Keratinocyte (primary cell): ENCODE data around the gene FTL. TPM values are rescaled to one million over a fixed set of nuclear protein-coding genes. Genes with fewer than 3 reads are reported as not detected.

Experiments
- DNase-seq: peaks from one replicate; pipeline ENCODE4 v3.0.0-alpha.2; 2011; ENCODE audit warnings: low read depth, missing footprints, low spot score
- FAIRE-seq: peaks from 2 replicates; lab custom pipeline; 2011; peaks lifted over from hg19 to GRCh38; lab: Jason Lieb, UNC
- H2AFZ ChIP-seq: 2 replicates; pipeline ENCODE4 v1.6.0; 2012; ENCODE audit warnings: low read length, control low read depth, inconsistent platforms; ENCODE audit not compliant: control insufficient read depth
- H3K27ac ChIP-seq: 2 replicates; pipeline ENCODE4 v1.5.1; 2011; ENCODE audit warnings: low read length; ENCODE audit not compliant: control insufficient read depth, insufficient read depth
- H3K27me3 ChIP-seq: 3 replicates; pipeline ENCODE4 v1.6.0; 2011; ENCODE audit warnings: low read length; ENCODE audit not compliant: control insufficient read depth, insufficient read depth; ENCODE audit errors: extremely low read depth
- H3K36me3 ChIP-seq, 2 experiments: 2 replicates in 1 of 2; 3 replicates in 1 of 2; pipeline ENCODE4 v1.5.1; 2011; ENCODE audit warnings: low read length in 2 of 2, mild to moderate bottlenecking in 1 of 2; ENCODE audit not compliant: control insufficient read depth in 2 of 2, insufficient read depth in 2 of 2; ENCODE audit errors: extremely low read depth in 1 of 2
- H3K4me1 ChIP-seq: 3 replicates; pipeline ENCODE4 v1.5.1; 2011; ENCODE audit warnings: low read length; ENCODE audit not compliant: control insufficient read depth, insufficient read depth; ENCODE audit errors: extremely low read depth
- H3K4me2 ChIP-seq: 3 replicates; pipeline ENCODE4 v1.6.0; 2011; ENCODE audit warnings: low read depth, low read length; ENCODE audit not compliant: control insufficient read depth, insufficient read depth; ENCODE audit errors: extremely low read depth
- H3K4me3 ChIP-seq, 3 experiments: fragments of 200-600 bp in 1 of 3; sonication (generic) in 1 of 3; 2 replicates in 2 of 3; 3 replicates in 1 of 3; pipeline ENCODE4 v1.5.1; 2011 to 2016; ENCODE audit warnings: low read length in 3 of 3, mild to moderate bottlenecking in 3 of 3, control low read depth in 2 of 3, inconsistent platforms in 1 of 3, low read depth in 1 of 3, mixed read lengths in 1 of 3, mixed run types in 1 of 3, moderate library complexity in 1 of 3; ENCODE audit not compliant: control insufficient read depth in 2 of 3, insufficient read depth in 2 of 3; ENCODE audit errors: extremely low read depth in 1 of 3
- H3K79me2 ChIP-seq: 2 replicates; pipeline ENCODE4 v1.6.0; 2012; ENCODE audit warnings: low read length; ENCODE audit not compliant: control insufficient read depth, insufficient read depth
- H3K9ac ChIP-seq: 3 replicates; pipeline ENCODE4 v1.6.0; 2011; ENCODE audit warnings: low read length; ENCODE audit not compliant: control insufficient read depth, insufficient read depth; ENCODE audit errors: extremely low read depth
- H3K9me1 ChIP-seq: 3 replicates; pipeline ENCODE4 v1.6.0; 2011; ENCODE audit warnings: low read length; ENCODE audit not compliant: control insufficient read depth, insufficient read depth; ENCODE audit errors: extremely low read depth
- H3K9me3 ChIP-seq: 2 replicates; pipeline ENCODE4 v1.5.1; 2012; ENCODE audit warnings: low read depth, low read length; ENCODE audit not compliant: control insufficient read depth
- H4K20me1 ChIP-seq: 3 replicates; pipeline ENCODE4 v1.6.0; 2011; ENCODE audit warnings: low read length; ENCODE audit not compliant: control insufficient read depth, insufficient read depth; ENCODE audit errors: extremely low read depth
- EZH2 ChIP-seq: IDR thresholded peaks from one replicate; pipeline ENCODE4 v1.6.1; 2012; ENCODE audit warnings: inconsistent platforms, mild to moderate bottlenecking, low read length, moderate library complexity
- dilution Hi-C: fragments of 300-500 bp; cut with MboI; formaldehyde crosslinking; loops from one replicate; pipeline ENCODE4 v1.7.0; 2020; ENCODE audit warnings: low sequenced_read_pairs; ENCODE audit not compliant: extremely low pct_ligation_motif_present
- polyA plus RNA-seq, 5 experiments: library from polyadenylated mRNA; depleted of rRNA in 3 of 5; stranded (reverse) in 3 of 5; stranded (forward) in 1 of 5; unstranded in 1 of 5; fragments of >200 nt; gene quantifications; 1 replicate in 1 of 5; 2 replicates in 3 of 5; 3 replicates in 1 of 5; pipeline versions ENCODE4 v1.2.1 to v1.2.3, GENCODE V29; 2011 to 2012; ENCODE audit warnings: missing spikeins in 2 of 5, low read depth in 1 of 5, low replicate concordance in 1 of 5
- TF ChIP-seq, protein P1 (sequence below), 3 experiments: IDR thresholded peaks in 1 of 3; conservative IDR thresholded peaks in 1 of 3; optimal IDR thresholded peaks in 1 of 3; 2 replicates in 2 of 3; 3 replicates in 1 of 3; pipeline versions ENCODE3 to v1.5.1; 2011; ENCODE audit warnings: low read length in 3 of 3, mild to moderate bottlenecking in 3 of 3, moderate library complexity in 2 of 3, control low read depth in 1 of 3, inconsistent platforms in 1 of 3; ENCODE audit not compliant: insufficient read depth in 2 of 3; ENCODE audit errors: extremely low read depth in 1 of 3

The FTL gene
- polyA plus RNA-seq, 1 donor (not counting 4 experiments of a cell fraction or from before 2014, with no cell fraction given), result 838 TPM

- Histone ChIP-seq H3K9me1 (no peaks in the 10 kb centered on the region), H3K36me3 (no peaks in the 10 kb centered on the region), H3K27ac (no peak overlapping the region), H3K4me3 (no peak overlapping the region), H3K4me2 (no peak overlapping the region), H2AFZ (no peak overlapping the region), H3K9me3 (no peaks in the 10 kb centered on the region), H3K27me3 (no peaks in the 10 kb centered on the region), H3K9ac (no peak overlapping the region), H3K4me1 (no peaks in the 10 kb centered on the region), H4K20me1 (no peaks in the 10 kb centered on the region), H3K79me2 (no peaks in the 10 kb centered on the region)
- dilution Hi-C loops, result no loop called here
- TF ChIP-seq EZH2, result no peak
- TF ChIP-seq, protein P1, sequence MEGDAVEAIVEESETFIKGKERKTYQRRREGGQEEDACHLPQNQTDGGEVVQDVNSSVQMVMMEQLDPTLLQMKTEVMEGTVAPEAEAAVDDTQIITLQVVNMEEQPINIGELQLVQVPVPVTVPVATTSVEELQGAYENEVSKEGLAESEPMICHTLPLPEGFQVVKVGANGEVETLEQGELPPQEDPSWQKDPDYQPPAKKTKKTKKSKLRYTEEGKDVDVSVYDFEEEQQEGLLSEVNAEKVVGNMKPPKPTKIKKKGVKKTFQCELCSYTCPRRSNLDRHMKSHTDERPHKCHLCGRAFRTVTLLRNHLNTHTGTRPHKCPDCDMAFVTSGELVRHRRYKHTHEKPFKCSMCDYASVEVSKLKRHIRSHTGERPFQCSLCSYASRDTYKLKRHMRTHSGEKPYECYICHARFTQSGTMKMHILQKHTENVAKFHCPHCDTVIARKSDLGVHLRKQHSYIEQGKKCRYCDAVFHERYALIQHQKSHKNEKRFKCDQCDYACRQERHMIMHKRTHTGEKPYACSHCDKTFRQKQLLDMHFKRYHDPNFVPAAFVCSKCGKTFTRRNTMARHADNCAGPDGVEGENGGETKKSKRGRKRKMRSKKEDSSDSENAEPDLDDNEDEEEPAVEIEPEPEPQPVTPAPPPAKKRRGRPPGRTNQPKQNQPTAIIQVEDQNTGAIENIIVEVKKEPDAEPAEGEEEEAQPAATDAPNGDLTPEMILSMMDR (optimal IDR thresholded peaks at IDR 0.05 in 1 of 3, IDR thresholded peaks at IDR 0.05 in 1 of 3, conservative IDR thresholded peaks at IDR 0.05 in 1 of 3; ENCODE audit: extremely low read depth in 1 of 3, insufficient read depth in 2 of 3, low read length in 3 of 3), result no peak
- no peak for FAIRE-seq
- no peak for DNase-seq
Measured at GRCh38 chr19:48945817-48946216, 19.3 kb upstream of the FTL start.

DNA sequence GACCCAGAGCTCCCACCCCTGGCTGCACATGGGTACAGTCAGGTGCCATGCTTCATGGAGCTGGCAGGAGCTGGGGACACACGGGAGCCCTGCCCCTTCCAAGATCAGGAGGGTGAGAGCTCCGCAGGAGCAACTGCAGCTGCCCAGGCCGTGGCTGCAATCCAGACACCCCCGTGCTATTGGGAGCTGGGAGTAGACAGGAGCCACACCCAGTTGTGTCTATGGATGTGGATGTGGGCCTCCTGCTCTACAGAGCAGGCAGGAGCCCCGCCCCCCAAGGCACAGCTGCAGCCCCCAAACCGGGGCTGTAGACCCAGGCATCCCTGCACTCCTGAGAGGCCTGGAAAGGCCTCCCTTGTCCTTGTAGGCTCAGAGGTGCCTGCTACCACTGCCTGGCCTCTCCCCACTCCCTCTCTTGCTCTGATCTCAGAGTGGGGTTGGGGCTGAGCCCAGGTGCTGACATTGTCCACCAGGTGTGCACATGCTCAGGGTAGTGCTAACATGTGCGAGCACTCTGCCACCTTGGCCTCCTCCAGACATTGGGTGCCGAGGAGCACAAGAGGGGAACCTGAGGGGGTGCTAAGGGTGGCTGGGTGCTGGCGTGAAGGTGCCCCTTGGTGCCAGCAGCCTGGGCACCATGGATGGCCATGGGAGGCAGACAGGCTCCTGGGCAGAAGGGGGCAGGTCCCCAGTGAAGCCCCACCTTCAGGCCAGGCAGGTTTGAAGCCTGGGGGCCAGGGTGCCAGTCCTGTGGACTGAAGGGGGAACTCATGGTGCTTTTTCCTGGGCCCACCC is 18.4 kb upstream of the FTL start:
- DNase-seq (no peak), FAIRE-seq (no peak)
- Histone ChIP-seq H3K9ac (no peak overlapping the region), H3K4me2 (no peak overlapping the region), H2AFZ (no peak overlapping the region), H3K4me3 (no peak overlapping the region), H3K79me2 (no peaks in the 10 kb centered on the region), H4K20me1 (no peaks in the 10 kb centered on the region), H3K36me3 (no peaks in the 10 kb centered on the region), H3K27ac (no peak overlapping the region), H3K27me3 (no peaks in the 10 kb centered on the region), H3K9me1 (no peaks in the 10 kb centered on the region), H3K9me3 (no peaks in the 10 kb centered on the region), H3K4me1 (no peaks in the 10 kb centered on the region)
- dilution Hi-C loops, result no loop called here
- no peak for TF ChIP-seq EZH2

DNA sequence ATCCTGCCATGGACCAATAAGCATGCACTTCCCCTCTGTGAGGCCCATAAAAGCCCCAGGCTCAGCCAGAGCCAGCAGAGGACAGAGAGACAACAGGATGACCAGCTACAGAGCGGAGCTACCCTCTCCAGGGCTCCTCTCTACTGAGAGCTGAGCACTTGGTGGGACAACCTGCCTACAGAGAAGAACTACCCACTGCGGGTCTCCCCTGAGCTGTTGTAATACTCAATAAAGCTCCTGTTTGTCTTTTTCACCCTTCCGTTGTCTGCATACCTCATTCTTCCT is 17.9 kb upstream of the FTL start:
- Histone ChIP-seq H3K36me3 (no peaks in the 10 kb centered on the region), H3K4me2 (no peak overlapping the region), H3K27me3 (no peaks in the 10 kb centered on the region), H3K9ac (no peak overlapping the region), H3K79me2 (no peaks in the 10 kb centered on the region), H3K27ac (no peak overlapping the region), H3K4me3 (no peak overlapping the region), H3K9me3 (no peaks in the 10 kb centered on the region), H3K4me1 (no peaks in the 10 kb centered on the region), H2AFZ (no peak overlapping the region), H4K20me1 (no peaks in the 10 kb centered on the region), H3K9me1 (no peaks in the 10 kb centered on the region)
- dilution Hi-C loops, result no loop called here
- no peak for TF ChIP-seq EZH2
- TF ChIP-seq, protein P1 (optimal IDR thresholded peaks at IDR 0.05 in 1 of 3, IDR thresholded peaks at IDR 0.05 in 1 of 3, conservative IDR thresholded peaks at IDR 0.05 in 1 of 3; ENCODE audit: extremely low read depth in 1 of 3, insufficient read depth in 2 of 3, low read length in 3 of 3), result no peak
- no peak for DNase-seq
- no peak for FAIRE-seq
